ENCODE data around the gene SZRD1.

DNA sequence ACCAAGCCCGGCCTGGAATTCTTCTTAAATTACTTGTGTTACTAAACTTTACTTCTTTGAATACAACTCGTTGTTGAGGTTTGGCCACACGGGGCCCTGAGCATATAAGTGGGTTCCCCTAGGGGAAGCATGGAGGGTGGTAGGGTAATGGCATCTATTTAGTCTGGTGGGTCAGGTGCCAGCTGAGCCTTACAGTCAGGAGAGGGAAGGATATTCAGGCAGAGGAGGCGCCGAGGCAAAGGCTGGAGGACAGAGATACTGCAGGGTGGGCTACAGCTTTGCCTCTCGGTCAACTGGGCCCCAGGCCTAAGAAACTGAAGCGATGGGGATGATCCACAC is 73.1 kb downstream of the SZRD1 start:
- TF ChIP-seq SIN3A (conservative IDR thresholded peaks at IDR 0.05 in 1 of 2, IDR thresholded peaks at IDR 0.05 in 1 of 2; ENCODE audit: low read depth in 1 of 2, low read length in 2 of 2) (no peak), SAP30 (IDR thresholded peaks at IDR 0.05; ENCODE audit: insufficient read depth, insufficient replicate concordance, low read length) (no peak), POLR2A (IDR thresholded peaks at IDR 0.05; ENCODE audit: control extremely low read depth in 1 of 2, low read depth in 2 of 2, low read length in 2 of 2) (no peak), EZH2 (IDR thresholded peaks at IDR 0.05; ENCODE audit: low read depth, low read length, severe bottlenecking) (no peak), RAD21 (IDR thresholded peaks at IDR 0.05 in 1 of 2, conservative IDR thresholded peaks at IDR 0.05 in 1 of 2; ENCODE audit: low read depth in 2 of 2, low read length in 2 of 2) (no peak), RNF2 (IDR thresholded peaks at IDR 0.05; ENCODE audit: borderline replicate concordance, low read depth, low read length, missing control alignments, poor library complexity, severe bottlenecking) (no peak), TAF1 (IDR thresholded peaks at IDR 0.05; ENCODE audit: low read depth, low read length) (no peak)
- TF ChIP-seq, protein P1, sequence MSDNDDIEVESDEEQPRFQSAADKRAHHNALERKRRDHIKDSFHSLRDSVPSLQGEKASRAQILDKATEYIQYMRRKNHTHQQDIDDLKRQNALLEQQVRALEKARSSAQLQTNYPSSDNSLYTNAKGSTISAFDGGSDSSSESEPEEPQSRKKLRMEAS (IDR thresholded peaks at IDR 0.05) = no peak
- TF ChIP-seq, protein P2, sequence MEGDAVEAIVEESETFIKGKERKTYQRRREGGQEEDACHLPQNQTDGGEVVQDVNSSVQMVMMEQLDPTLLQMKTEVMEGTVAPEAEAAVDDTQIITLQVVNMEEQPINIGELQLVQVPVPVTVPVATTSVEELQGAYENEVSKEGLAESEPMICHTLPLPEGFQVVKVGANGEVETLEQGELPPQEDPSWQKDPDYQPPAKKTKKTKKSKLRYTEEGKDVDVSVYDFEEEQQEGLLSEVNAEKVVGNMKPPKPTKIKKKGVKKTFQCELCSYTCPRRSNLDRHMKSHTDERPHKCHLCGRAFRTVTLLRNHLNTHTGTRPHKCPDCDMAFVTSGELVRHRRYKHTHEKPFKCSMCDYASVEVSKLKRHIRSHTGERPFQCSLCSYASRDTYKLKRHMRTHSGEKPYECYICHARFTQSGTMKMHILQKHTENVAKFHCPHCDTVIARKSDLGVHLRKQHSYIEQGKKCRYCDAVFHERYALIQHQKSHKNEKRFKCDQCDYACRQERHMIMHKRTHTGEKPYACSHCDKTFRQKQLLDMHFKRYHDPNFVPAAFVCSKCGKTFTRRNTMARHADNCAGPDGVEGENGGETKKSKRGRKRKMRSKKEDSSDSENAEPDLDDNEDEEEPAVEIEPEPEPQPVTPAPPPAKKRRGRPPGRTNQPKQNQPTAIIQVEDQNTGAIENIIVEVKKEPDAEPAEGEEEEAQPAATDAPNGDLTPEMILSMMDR (IDR thresholded peaks at IDR 0.05; ENCODE audit: control extremely low read depth in 1 of 3, insufficient read depth in 1 of 3, low read depth in 1 of 3, low read length in 3 of 3) = no peak
- TF ChIP-seq, protein P3, sequence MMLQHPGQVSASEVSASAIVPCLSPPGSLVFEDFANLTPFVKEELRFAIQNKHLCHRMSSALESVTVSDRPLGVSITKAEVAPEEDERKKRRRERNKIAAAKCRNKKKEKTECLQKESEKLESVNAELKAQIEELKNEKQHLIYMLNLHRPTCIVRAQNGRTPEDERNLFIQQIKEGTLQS (IDR thresholded peaks at IDR 0.05; ENCODE audit: insufficient read depth, low read depth, low read length) = no peak

Data from H1 (cell line).